PC-9 (cell line): Measurements from ENCODE around the gene MLANA.

Source experiments
- EZH2 ChIP-seq: fragments of 200-600 bp; sonication (generic); IDR thresholded peaks from 2 replicates; pipeline ENCODE4 v1.8.0; 2017; ENCODE audit warnings: antibody characterized with exemption, low read depth
- TF ChIP-seq, protein P1 (sequence below): fragments of 200-600 bp; sonication (generic); conservative IDR thresholded peaks from 2 replicates; pipeline ENCODE4 v1.6.1; 2017; ENCODE audit warnings: mixed run types, antibody characterized with exemption, mild to moderate bottlenecking, moderate library complexity

DNA sequence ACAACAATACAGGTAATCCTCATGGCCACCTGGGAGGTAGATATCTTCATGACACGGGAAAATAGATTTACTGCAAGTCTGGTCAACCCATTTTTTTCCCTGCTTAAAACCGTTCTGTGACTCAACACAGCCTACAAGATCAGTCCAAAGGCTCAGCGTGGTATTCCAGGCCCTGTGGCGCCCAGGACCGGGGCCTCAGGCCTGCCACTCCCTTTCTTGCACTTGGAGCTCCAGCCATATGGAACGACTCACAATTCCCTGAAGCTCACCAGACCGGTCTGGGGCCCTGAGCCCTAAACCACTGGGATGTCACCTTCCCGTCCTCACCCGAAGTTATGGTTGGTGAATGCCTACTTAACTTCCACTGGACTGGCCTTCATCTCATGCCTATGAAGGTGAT, 6.5 kb upstream of the MLANA start:
- TF ChIP-seq, protein P1, sequence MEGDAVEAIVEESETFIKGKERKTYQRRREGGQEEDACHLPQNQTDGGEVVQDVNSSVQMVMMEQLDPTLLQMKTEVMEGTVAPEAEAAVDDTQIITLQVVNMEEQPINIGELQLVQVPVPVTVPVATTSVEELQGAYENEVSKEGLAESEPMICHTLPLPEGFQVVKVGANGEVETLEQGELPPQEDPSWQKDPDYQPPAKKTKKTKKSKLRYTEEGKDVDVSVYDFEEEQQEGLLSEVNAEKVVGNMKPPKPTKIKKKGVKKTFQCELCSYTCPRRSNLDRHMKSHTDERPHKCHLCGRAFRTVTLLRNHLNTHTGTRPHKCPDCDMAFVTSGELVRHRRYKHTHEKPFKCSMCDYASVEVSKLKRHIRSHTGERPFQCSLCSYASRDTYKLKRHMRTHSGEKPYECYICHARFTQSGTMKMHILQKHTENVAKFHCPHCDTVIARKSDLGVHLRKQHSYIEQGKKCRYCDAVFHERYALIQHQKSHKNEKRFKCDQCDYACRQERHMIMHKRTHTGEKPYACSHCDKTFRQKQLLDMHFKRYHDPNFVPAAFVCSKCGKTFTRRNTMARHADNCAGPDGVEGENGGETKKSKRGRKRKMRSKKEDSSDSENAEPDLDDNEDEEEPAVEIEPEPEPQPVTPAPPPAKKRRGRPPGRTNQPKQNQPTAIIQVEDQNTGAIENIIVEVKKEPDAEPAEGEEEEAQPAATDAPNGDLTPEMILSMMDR, result no peak
- no peak for TF ChIP-seq EZH2
